Endothelial cell of umbilical vein (primary cell): ENCODE data around the gene NDUFS4. TPM values are rescaled to one million over a fixed set of nuclear protein-coding genes. Genes with fewer than 3 reads are reported as not detected.
"Not testable (repeated sequence)": the region's sequence is repeated elsewhere in the genome, so short reads cannot be mapped to it uniquely, and the experiment has no call there.

Source experiments
- BruUV-seq: library from RNA; stranded (reverse); fragments of 400-500 nt; replicated peaks from 2 replicates; lab custom pipeline; 2021; lab: Mats Ljungman, UMichigan
- CTCF ChIA-PET: fragments of 300-600, 350-600 bp; sonication (Branson Sonifier 250); formaldehyde crosslinking; loops from one replicate; lab custom pipeline; 2021; ENCODE audit warnings: antibody characterized with exemption, inconsistent platforms; lab: Charles Lee
- POLR2A ChIA-PET: fragments of 300-600, 350-600 bp; sonication (Branson Sonifier 250); formaldehyde crosslinking; loops from one replicate; lab custom pipeline; 2021; ENCODE audit warnings: antibody characterized with exemption, inconsistent platforms; lab: Charles Lee
- DNase-seq: peaks from one replicate; pipeline ENCODE4 v3.0.0-alpha.2; 2011; ENCODE audit warnings: low read depth, low spot score
- FAIRE-seq: peaks from 2 replicates; lab custom pipeline; 2011; peaks lifted over from hg19 to GRCh38; lab: Jason Lieb, UNC
- H2AFZ ChIP-seq: 2 replicates; pipeline ENCODE4 v1.6.0; 2012; ENCODE audit warnings: low read depth, low read length, control low read depth, inconsistent platforms
- H3K27ac ChIP-seq: 2 replicates; pipeline ENCODE4 v1.5.1; 2011; ENCODE audit warnings: low read depth, mild to moderate bottlenecking, control low read depth, low read length, moderate library complexity; ENCODE audit not compliant: insufficient read depth
- H3K27me3 ChIP-seq, 2 experiments: 2 replicates each; pipeline versions ENCODE4 v1.6.0 to v1.6.1; 2011; ENCODE audit warnings: low read length in 2 of 2, mixed read lengths in 1 of 2; ENCODE audit not compliant: control insufficient read depth in 2 of 2, insufficient read depth in 2 of 2
- H3K36me3 ChIP-seq, 2 experiments: 2 replicates in 1 of 2; 3 replicates in 1 of 2; pipeline ENCODE4 v1.5.1; 2011; ENCODE audit warnings: low read length in 2 of 2, mild to moderate bottlenecking in 1 of 2, moderate library complexity in 1 of 2; ENCODE audit not compliant: control insufficient read depth in 2 of 2, insufficient read depth in 2 of 2; ENCODE audit errors: extremely low read depth in 1 of 2
- H3K4me1 ChIP-seq: 3 replicates; pipeline ENCODE4 v1.5.1; 2011; ENCODE audit warnings: mild to moderate bottlenecking, low read length; ENCODE audit not compliant: control insufficient read depth, insufficient read depth; ENCODE audit errors: extremely low read depth
- H3K4me2 ChIP-seq: 2 replicates; pipeline ENCODE4 v1.6.1; 2011; ENCODE audit warnings: low read length, control low read depth, mixed read lengths; ENCODE audit not compliant: insufficient read depth
- H3K4me3 ChIP-seq, 3 experiments: fragments of 200-600 bp in 1 of 3; sonication (generic), shearing (Covaris generic) in 1 of 3; replicated peaks in 1 of 3; 2 replicates each; pipeline ENCODE4 v1.5.1; 2011 to 2016; ENCODE audit warnings: control low read depth in 3 of 3, low read length in 3 of 3, mild to moderate bottlenecking in 2 of 3, inconsistent platforms in 1 of 3, low read depth in 1 of 3, moderate library complexity in 1 of 3; ENCODE audit not compliant: insufficient read depth in 1 of 3
- H3K79me2 ChIP-seq: 2 replicates; pipeline ENCODE4 v1.6.0; 2012; ENCODE audit warnings: low read length, inconsistent platforms; ENCODE audit not compliant: control insufficient read depth, insufficient read depth
- H3K9ac ChIP-seq: replicated peaks from 2 replicates; pipeline ENCODE3; 2011; ENCODE audit warnings: low read length, control low read depth; ENCODE audit not compliant: insufficient read depth; ENCODE audit errors: extremely low read depth
- H3K9me1 ChIP-seq: replicated peaks from 3 replicates; pipeline ENCODE4 v1.6.0; 2011; ENCODE audit warnings: mild to moderate bottlenecking, low read length; ENCODE audit not compliant: control insufficient read depth, insufficient read depth; ENCODE audit errors: extremely low read depth
- H3K9me3 ChIP-seq: replicated peaks from 2 replicates; pipeline ENCODE4 v1.5.1; 2012; ENCODE audit warnings: low read length, inconsistent platforms; ENCODE audit not compliant: control insufficient read depth, insufficient read depth
- H4K20me1 ChIP-seq: replicated peaks from 2 replicates; pipeline ENCODE3; 2011; ENCODE audit warnings: mild to moderate bottlenecking, low read length; ENCODE audit not compliant: control insufficient read depth, insufficient read depth; ENCODE audit errors: extremely low read depth
- CTCF ChIP-seq, 2 donors: IDR thresholded peaks; 1 replicate in 1 of 2; 2 replicates in 1 of 2; pipeline ENCODE4 v1.5.1; 2011; ENCODE audit warnings: low read length in 2 of 2, mild to moderate bottlenecking in 2 of 2, moderate library complexity in 2 of 2, control low read depth in 1 of 2, inconsistent platforms in 1 of 2, low read depth in 1 of 2; ENCODE audit not compliant: insufficient read depth in 1 of 2; ENCODE audit errors: extremely low read depth in 1 of 2
- EZH2 ChIP-seq: IDR thresholded peaks from 2 replicates; pipeline ENCODE4 v1.6.1; 2012; ENCODE audit warnings: borderline replicate concordance, low read depth, mild to moderate bottlenecking, moderate library complexity, low read length, inconsistent platforms; ENCODE audit not compliant: severe bottlenecking
- FOS ChIP-seq: IDR thresholded peaks from 2 replicates; pipeline ENCODE4 v1.6.1; 2011; ENCODE audit warnings: mild to moderate bottlenecking, low read length, moderate library complexity, borderline replicate concordance; ENCODE audit not compliant: insufficient read depth
- GATA2 ChIP-seq: IDR thresholded peaks from 2 replicates; pipeline ENCODE4 v1.7.0; 2011; ENCODE audit warnings: low read depth, mild to moderate bottlenecking, moderate library complexity, mixed read lengths, low read length; ENCODE audit not compliant: insufficient read length, insufficient read depth
- JUN ChIP-seq: IDR thresholded peaks from 2 replicates; pipeline ENCODE4 v1.6.1; 2011; ENCODE audit warnings: borderline replicate concordance, low read depth; ENCODE audit not compliant: insufficient read length, insufficient read depth
- MAX ChIP-seq: IDR thresholded peaks from 2 replicates; pipeline ENCODE4 v1.6.1; 2011; ENCODE audit not compliant: insufficient read depth, insufficient read length
- MYC ChIP-seq: IDR thresholded peaks from one replicate; pipeline ENCODE4 v1.6.1; 2011; ENCODE audit warnings: mild to moderate bottlenecking, low read depth, low read length
- POLR2A ChIP-seq: IDR thresholded peaks from 2 replicates; pipeline ENCODE4 v1.6.1; 2012; ENCODE audit warnings: low read depth, mild to moderate bottlenecking, control low read depth, low read length
- POLR2AphosphoS5 ChIP-seq: IDR thresholded peaks from 2 replicates; pipeline ENCODE4 v1.6.1; 2012; ENCODE audit warnings: low read depth, mild to moderate bottlenecking, control low read depth, low read length, moderate library complexity; ENCODE audit not compliant: insufficient read depth
- dilution Hi-C: fragments of 300-500 bp; cut with MboI; formaldehyde crosslinking; loops from one replicate; pipeline ENCODE4 v1.15.0; 2019; ENCODE audit warnings: low sequenced_read_pairs; ENCODE audit not compliant: extremely low pct_ligation_motif_present
- intact Hi-C: fragments of 100-400 bp; cut with micrococcal nuclease; formaldehyde crosslinking; loops from one replicate; pipeline ENCODE4 v1.10.0; 2022
- polyA plus RNA-seq, 4 experiments: library from polyadenylated mRNA; depleted of rRNA in 3 of 4; stranded (reverse) in 3 of 4; unstranded in 1 of 4; fragments of >200 nt; gene quantifications; 2 replicates each; pipeline versions ENCODE4 v1.2.1 to v1.2.3, GENCODE V29; 2011 to 2012; ENCODE audit warnings: missing spikeins in 1 of 4
- total RNA-seq: library from RNA; stranded (reverse); gene quantifications from 2 replicates; pipeline ENCODE4 v1.2.3, GENCODE V29; 2021

The NDUFS4 gene
- total and polyA plus RNA-seq, 2 donors (not counting 3 experiments of a cell fraction or from before 2014, with no cell fraction given): 70.4 to 76.2 TPM

- Histone ChIP-seq H3K79me2 (peaks cover 2% of the 10 kb centered on the region), H3K9me3 (no peaks in the 10 kb centered on the region), H3K36me3 (no peaks in the 10 kb centered on the region), H2AFZ (no peak overlapping the region), H3K9ac (no peak overlapping the region), H3K27ac (no peak overlapping the region), H3K4me2 (no peak overlapping the region), H3K4me1 (no peaks in the 10 kb centered on the region), H3K27me3 (no peaks in the 10 kb centered on the region), H3K9me1 (no peaks in the 10 kb centered on the region), H4K20me1 (no peaks in the 10 kb centered on the region), H3K4me3 (no peak overlapping the region)
- intact Hi-C loops (no loop called here), dilution Hi-C loops (no loop called here)
- TF ChIP-seq FOS (no peak), JUN (no peak), MAX (no peak), MYC (no peak), GATA2 (no peak), CTCF (IDR thresholded peaks at IDR 0.05; ENCODE audit: extremely low read depth in 1 of 2, insufficient read depth in 1 of 2, low read depth in 1 of 2, low read length in 2 of 2) (no peak), POLR2AphosphoS5 (no peak), EZH2 (no peak), POLR2A (no peak)
- no peak for DNase-seq
- CTCF ChIA-PET: no interaction called here
- no TSS peak for BruUV-seq
- FAIRE-seq: no peak
- POLR2A ChIA-PET: no interaction called here
Observed at GRCh38 chr5:53649352-53649751, 88.9 kb downstream of the NDUFS4 start.

GRCh38 chr5:53660573-53660972 is 100.1 kb downstream of the NDUFS4 start:
- DNase-seq, H3K79me2 ChIP-seq, BruUV-seq, H4K20me1 ChIP-seq, CTCF ChIA-PET, H3K27ac ChIP-seq, H3K9me3 ChIP-seq, H3K36me3 ChIP-seq, H3K4me2 ChIP-seq, dilution Hi-C loops, POLR2A ChIA-PET, intact Hi-C loops, H3K27me3 ChIP-seq, H3K9me1 ChIP-seq, H3K4me1 ChIP-seq, H3K9ac ChIP-seq, H2AFZ ChIP-seq, FAIRE-seq, H3K4me3 ChIP-seq: not testable (repeated sequence)

- H3K27ac ChIP-seq, H3K9ac ChIP-seq, H3K79me2 ChIP-seq, POLR2A ChIA-PET, H3K4me2 ChIP-seq, DNase-seq, H3K9me3 ChIP-seq, H3K4me1 ChIP-seq, H3K36me3 ChIP-seq, FAIRE-seq, BruUV-seq, H2AFZ ChIP-seq, H3K9me1 ChIP-seq, H4K20me1 ChIP-seq, H3K27me3 ChIP-seq, CTCF ChIA-PET, dilution Hi-C loops, H3K4me3 ChIP-seq, intact Hi-C loops: not testable (repeated sequence)
Observed at GRCh38 chr5:53665313-53665712, 104.9 kb downstream of the NDUFS4 start.
